ENCODE results near the gene DUS1L. TPM values are rescaled to one million over a fixed set of nuclear protein-coding genes. Genes with fewer than 3 reads are reported as not detected.

DUS1L gene
- total RNA-seq, 1 donor from 2014 or later = 75.2 TPM

DNA sequence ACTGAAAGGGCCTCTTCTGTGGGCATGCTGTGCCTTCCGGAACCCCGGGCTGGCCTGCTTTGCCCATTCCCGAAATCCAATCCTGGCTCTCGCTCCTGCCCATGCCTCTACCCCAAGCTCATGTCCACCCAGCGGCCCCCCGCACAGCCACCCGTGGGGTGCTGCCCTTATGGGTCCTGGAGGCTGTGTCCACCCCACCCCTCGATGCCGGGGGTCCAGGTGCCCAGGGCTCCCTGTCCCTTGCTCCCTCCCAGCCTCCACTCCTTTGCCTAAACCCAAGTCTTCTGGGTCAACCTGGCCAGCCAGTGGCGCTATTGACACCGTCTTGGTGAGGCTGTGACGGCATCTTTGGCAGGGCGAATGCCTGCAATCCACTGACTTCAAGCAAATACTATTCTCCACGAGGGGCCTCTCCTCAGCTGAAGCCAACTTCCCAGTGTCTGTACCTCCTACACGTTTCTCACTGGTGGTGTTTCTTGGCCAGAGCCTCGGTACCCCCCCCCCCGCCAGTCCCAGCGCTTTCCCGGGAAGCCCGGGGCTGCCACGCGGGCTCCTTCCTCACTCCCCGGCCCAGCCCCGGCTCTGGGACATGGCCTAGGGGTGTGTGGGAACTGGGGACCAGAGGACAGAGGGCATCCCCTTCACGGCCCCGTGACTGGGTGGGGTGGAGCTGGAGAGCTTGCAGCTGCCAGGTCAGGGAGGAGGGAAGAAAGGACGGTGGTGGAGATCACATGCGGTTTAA lies 12.2 kb upstream of the DUS1L start:
- no peak for DNase-seq (ENCODE audit: extremely low read depth, low read depth, low spot score)

DNA sequence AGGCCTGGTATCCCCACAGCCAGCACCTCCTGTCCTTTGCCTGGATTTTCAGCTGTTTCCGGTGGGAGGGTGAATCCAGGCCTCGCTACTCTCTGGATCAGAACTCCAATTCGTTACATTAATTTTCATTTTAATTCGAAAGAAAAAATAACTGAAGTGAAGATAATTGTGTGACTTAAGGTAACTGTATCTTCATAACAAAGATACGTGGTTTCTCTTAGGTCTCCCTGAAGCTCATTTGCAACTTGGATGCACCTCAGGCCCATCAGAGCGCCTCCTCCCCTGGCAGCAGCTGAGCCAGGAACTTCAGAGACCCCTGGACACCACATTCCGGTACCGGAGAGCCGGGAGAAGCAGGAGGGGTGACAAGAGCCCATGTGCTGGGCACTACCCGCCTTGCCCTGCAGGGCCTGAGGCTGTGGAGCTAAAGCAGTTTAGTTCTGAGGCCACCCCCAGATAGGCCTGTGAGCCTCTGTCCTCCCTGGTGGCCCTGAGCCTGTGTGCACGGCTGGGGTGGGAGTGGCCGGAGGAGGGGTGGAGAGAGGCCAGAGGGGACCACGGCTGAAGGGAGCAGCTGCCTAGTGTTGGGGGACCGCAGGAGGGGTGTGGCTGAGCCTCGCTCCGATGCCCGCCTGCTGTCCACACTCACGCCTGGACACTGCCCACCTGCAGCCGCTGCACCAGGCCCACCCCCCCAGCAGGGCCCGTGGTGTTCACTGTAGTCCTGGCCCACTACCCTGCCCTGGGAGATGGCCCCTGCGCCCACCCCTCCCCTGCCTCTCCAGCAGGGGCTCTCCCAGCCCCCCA lies 11.4 kb upstream of the DUS1L start:
- no peak for DNase-seq (ENCODE audit: extremely low read depth, low read depth, low spot score)

DNA sequence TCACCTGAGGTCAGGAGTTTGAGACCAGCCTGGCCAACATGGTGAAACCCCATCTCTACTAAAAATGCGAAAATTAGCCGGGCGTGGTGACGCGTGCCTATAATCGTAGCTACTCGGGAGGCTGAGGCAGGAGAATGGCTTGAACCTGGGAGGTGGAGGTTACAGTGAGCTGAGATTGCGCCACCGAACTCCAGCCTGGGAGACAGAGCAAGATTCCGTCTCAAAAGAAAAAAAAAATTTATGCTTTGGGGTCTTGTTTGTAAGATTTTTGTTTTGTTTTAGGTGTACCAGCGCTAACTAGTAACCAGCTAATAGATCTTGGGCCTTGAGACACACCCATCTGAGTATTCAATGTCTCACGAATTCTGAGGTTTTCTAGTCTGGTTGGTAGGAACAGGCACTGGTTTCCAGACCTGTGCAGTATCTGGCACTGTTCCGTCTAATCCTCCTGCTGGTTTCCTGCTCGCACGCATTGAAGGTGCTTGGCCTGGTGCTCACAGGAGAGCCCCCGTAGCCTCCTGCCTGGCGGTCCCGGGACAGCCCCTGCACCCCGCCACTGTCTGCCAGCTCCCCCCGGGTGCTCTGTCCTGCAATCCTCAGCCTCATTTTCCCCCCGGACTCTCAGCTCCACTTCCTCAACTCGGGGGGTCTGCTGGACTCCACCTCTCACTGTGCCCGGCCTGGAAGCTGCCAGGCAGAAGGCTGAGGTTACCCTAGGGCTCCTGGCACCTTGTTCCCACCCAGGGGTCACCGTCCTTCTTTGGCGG lies 10.6 kb upstream of the DUS1L start:
- no peak for DNase-seq (ENCODE audit: extremely low read depth, low read depth, low spot score)

DNA sequence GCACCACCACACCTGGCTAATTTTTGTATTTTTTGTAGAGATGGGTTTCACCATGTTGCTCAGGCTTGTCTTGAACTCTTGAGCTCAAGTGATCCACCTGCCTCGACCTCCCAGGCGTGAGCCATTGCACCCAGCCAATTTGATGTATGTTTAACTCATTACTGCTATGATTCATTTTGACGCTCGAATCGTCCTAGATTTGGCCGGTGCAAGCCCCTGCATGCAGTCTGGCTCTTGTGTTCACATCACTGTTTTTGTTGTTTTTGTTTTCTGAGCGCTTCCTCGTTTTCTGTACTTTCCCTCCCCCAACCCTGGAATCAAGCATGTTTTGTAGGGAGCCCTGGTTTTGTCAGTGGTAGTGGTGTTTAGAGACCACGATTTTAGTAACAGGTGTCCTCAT lies 7.8 kb upstream of the DUS1L start:
- DNase-seq (ENCODE audit: extremely low read depth, low read depth, low spot score) = no peak

- DNase-seq (ENCODE audit: extremely low read depth, low read depth, low spot score) = no peak
These were observed 7.2 kb upstream of the DUS1L start for GRCh38 chr17:82072827-82073226.

DNA sequence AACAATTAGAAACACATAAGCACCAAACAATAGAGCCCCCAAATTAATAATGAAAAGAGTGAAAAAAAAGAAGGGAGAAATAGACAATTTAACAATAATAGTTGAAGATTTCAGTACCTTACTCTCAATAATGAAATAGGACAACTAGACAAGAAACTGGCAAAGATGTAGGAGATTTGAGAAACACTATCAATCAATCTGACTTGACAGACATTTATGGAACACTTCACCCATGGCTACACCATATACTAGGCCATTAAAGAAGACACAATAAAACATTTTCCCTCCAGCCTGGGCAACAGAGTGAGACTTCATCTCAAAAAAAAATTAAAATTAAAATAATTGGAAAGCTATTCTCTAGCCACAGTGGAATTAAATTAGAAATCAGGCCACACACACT lies 5.0 kb upstream of the DUS1L start:
- DNase-seq (ENCODE audit: extremely low read depth, low read depth, low spot score) = no peak

DNA sequence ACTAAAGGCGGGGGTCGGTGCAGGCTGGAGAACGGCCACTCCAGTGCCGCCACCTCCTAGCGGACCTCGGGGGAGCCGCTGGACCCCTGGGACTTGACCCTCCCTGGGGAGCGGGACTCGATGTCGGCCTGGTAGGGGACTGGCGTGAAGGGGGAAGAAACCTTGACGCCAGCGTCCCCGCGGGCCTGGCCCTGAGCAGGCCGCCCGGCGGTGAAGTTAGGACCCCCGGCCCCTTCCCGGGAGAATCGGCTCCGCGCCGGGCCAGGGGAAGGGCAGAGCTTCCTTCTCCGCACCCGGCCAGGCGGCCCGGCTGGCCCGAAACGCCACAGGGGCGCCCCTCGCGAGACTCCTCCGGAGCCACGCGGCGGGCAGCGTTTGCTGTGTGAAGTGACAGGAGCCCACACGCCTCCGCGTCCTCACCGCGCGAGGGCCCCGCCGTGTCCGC lies 389 bp downstream of the DUS1L start:
- no peak for DNase-seq (ENCODE audit: extremely low read depth, low read depth, low spot score)

- no peak for DNase-seq (ENCODE audit: extremely low read depth, low read depth, low spot score)
These were observed 991 bp downstream of the DUS1L start for GRCh38 chr17:82064433-82065192.

- DNase-seq (ENCODE audit: extremely low read depth, low read depth, low spot score) = no peak
These were observed 1.9 kb downstream of the DUS1L start for GRCh38 chr17:82063424-82064415.

DNA sequence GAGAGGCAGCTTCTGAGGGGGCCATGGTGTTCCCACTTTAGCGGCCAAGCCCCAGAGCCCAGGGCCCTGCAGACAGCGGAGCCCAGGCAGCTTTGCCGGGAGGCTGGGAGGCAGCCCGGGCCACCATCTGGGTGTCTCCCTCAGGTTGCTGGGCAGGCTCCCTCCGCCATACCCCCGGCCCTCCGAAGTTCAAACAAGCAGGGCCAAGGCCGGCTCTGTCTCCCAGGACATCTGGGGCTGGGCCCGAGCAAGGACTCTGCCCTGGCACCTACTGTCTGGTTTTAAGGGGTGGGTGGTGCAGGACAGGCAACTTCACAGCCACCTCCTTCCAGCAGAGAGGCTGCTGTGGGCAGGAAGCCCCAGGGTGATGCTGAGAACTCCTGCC lies 2.6 kb downstream of the DUS1L start:
- no peak for DNase-seq (ENCODE audit: extremely low read depth, low read depth, low spot score)

DNA sequence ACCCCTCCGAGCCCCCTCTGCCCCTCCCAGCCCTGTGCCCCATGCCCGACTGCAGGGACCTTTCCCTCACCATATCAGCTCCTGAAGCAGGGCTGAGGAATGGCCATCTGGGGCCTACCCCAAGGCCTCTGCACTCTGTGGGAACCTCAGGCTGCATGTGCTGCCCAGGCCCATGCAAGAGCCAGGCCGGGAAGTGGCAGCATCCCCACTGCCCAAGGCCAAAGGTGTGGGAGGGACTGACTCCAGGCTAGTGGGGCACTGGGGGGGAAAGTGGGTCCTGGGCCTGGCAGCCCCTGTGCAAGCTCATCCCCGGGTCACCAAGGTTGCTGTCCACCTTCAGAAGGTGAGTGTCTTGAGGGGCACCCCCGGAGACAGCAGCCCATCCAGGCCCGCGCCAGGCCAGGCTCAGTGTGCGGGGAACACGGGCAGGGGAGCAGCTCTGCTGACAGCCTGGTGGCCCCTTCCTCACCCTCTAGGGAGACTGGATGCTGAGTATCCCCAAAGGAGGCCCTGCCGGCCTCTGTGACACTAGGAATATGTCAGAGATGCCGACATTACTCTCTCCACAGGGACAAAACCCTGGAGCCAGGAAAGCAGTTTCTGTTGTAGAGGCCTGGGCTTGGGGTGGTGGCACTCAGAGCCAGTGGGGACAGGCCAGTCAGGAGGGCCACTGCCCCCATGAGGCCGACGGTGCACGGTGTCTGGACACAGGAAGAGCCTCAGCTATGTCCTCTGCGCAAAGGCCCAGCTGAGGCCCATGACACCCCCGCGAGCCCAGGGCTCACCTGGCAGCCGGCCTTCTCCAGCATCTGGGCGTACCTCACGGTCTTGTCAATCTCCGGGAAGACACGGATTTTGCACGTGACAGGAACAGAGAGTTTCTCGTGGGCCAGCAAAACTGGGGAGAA lies 3.3 kb downstream of the DUS1L start:
- no peak for DNase-seq (ENCODE audit: extremely low read depth, low read depth, low spot score)

GRCh38 chr17:82061047-82061925 lies 4.3 kb downstream of the DUS1L start:
- no peak for DNase-seq (ENCODE audit: extremely low read depth, low read depth, low spot score)

GRCh38 chr17:82060614-82061013 lies 5.0 kb downstream of the DUS1L start:
- DNase-seq (ENCODE audit: extremely low read depth, low read depth, low spot score) = no peak

DNA sequence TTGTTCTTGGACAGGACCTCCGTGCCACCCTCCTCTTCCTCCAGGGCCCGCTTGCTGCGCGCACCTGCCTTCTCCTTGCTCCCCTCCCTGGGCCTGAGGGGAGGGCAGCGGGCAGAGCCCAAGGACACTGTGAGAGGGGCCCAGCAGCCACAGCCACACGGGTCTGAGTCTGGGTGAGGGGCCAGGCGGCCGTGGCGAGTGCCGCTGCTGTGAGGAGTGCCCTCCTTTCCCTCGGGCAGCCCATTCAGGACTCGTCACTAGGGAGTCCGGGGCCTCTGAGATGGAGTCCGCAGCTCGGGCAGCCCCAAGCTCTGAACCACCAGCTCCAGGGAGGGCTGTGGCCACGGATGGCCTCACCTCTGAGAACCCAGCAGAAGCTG lies 5.6 kb downstream of the DUS1L start:
- DNase-seq (ENCODE audit: extremely low read depth, low read depth, low spot score) = no peak

DNA sequence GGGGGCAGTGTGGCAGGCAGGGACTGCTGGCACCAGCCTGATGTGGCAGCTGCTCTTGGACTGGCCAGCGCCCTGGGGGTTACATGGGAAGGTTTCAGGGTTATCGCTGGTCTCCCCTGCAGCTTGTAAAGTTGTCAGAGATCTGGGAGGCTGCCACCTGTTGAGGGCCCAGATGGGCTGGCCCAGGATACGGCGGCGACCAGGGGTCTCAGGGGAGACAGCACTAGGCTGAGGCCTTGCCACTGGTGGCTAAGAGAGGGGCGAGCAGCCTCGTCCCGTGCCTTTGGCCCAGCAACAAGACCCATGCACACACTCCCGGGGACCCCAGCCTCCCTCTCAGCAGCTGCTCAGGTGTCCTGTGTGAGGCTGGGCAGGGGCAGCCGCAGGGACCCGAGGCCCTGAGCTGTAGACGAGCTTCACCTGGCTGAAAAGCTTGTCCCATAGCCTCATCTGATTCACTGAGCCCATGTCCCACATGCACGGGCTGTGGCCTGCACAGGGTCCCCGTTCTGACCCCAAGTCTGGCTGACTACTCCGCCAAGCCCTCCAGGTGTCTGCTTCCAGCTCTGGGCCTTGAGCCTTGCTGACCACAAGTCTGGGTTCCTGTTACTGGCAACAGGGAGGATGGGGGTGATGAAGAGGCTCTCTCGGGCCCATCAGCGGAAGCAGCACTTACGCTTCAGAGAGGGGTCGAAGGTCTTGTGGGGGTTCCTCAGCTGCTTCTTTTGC lies 6.2 kb downstream of the DUS1L start:
- DNase-seq (ENCODE audit: extremely low read depth, low read depth, low spot score) = no peak

GRCh38 chr17:82058855-82059249 lies 6.8 kb downstream of the DUS1L start:
- no peak for DNase-seq (ENCODE audit: extremely low read depth, low read depth, low spot score)
